H9 (cell line): ENCODE data around the gene ETV3L. TPM values are rescaled to one million over a fixed set of nuclear protein-coding genes. Genes with fewer than 3 reads are reported as not detected.

Experiments
- DNase-seq: peaks from one replicate; pipeline ENCODE4 v3.0.0-alpha.2; 2017
- H2AFZ ChIP-seq: one replicate; pipeline ENCODE4 v1.6.1; 2013; ENCODE audit warnings: mild to moderate bottlenecking, low read length, control low read depth, moderate library complexity
- H2AK5ac ChIP-seq: 2 replicates; pipeline ENCODE4 v1.6.1; 2013; ENCODE audit warnings: low read length, control low read depth, mixed read lengths; ENCODE audit not compliant: insufficient read length
- H2BK120ac ChIP-seq: one replicate; pipeline ENCODE4 v1.6.1; 2013; ENCODE audit warnings: low read depth, mild to moderate bottlenecking, low read length, control low read depth, inconsistent platforms; ENCODE audit not compliant: poor library complexity, severe bottlenecking
- H2BK12ac ChIP-seq: 2 replicates; pipeline ENCODE4 v1.6.1; 2013; ENCODE audit warnings: low read length, control low read depth, mixed read lengths, low read depth; ENCODE audit not compliant: insufficient read length
- H2BK15ac ChIP-seq: 2 replicates; pipeline ENCODE4 v1.6.1; 2013; ENCODE audit warnings: low read depth, low read length, control low read depth
- H2BK20ac ChIP-seq: one replicate; pipeline ENCODE4 v1.6.1; 2013; ENCODE audit warnings: low read depth, mild to moderate bottlenecking, low read length, control low read depth, inconsistent platforms; ENCODE audit not compliant: poor library complexity, severe bottlenecking
- H2BK5ac ChIP-seq: 2 replicates; pipeline ENCODE4 v1.6.1; 2013; ENCODE audit warnings: low read length, control low read depth, mixed read lengths; ENCODE audit not compliant: insufficient read length
- H3K14ac ChIP-seq: 2 replicates; pipeline ENCODE4 v1.6.1; 2013; ENCODE audit warnings: low read length, control low read depth; ENCODE audit not compliant: insufficient read depth
- H3K18ac ChIP-seq: 2 replicates; pipeline ENCODE4 v1.6.1; 2013; ENCODE audit warnings: low read depth, mild to moderate bottlenecking, mixed read lengths, low read length, control low read depth; ENCODE audit not compliant: insufficient read length
- H3K23ac ChIP-seq: 2 replicates; pipeline ENCODE4 v1.6.1; 2013; ENCODE audit warnings: low read length, control low read depth, mixed read lengths, low read depth; ENCODE audit not compliant: insufficient read length
- H3K23me2 ChIP-seq: 2 replicates; pipeline ENCODE4 v1.6.1; 2013; ENCODE audit warnings: low read depth, mild to moderate bottlenecking, mixed read lengths, low read length, control low read depth; ENCODE audit not compliant: insufficient read length, poor library complexity, severe bottlenecking
- H3K27ac ChIP-seq: 2 replicates; pipeline ENCODE4 v1.5.1; 2013; ENCODE audit warnings: low read length, control low read depth, mixed read lengths, low read depth; ENCODE audit not compliant: insufficient read length
- H3K27me3 ChIP-seq: 2 replicates; pipeline ENCODE4 v1.6.1; 2013; ENCODE audit warnings: low read length, control low read depth, inconsistent platforms; ENCODE audit not compliant: insufficient read depth
- H3K4ac ChIP-seq: 2 replicates; pipeline ENCODE4 v1.6.1; 2013; ENCODE audit warnings: low read depth, mild to moderate bottlenecking, control low read depth, inconsistent platforms, low read length, moderate library complexity
- H3K4me1 ChIP-seq: 2 replicates; pipeline ENCODE4 v1.6.1; 2013; ENCODE audit warnings: low read length, control low read depth, inconsistent platforms; ENCODE audit not compliant: insufficient read depth
- H3K4me2 ChIP-seq: 2 replicates; pipeline ENCODE4 v1.6.1; 2013; ENCODE audit warnings: low read length, control low read depth, mixed read lengths; ENCODE audit not compliant: insufficient read length, insufficient read depth
- H3K56ac ChIP-seq: 2 replicates; pipeline ENCODE4 v1.6.1; 2013; ENCODE audit warnings: low read depth, mild to moderate bottlenecking, mixed read lengths, low read length, control low read depth; ENCODE audit not compliant: insufficient read length
- H3K79me1 ChIP-seq: 2 replicates; pipeline ENCODE4 v1.6.1; 2013; ENCODE audit warnings: low read depth, mild to moderate bottlenecking, moderate library complexity, low read length, control low read depth, inconsistent platforms; ENCODE audit not compliant: insufficient read depth, poor library complexity, severe bottlenecking
- H3K79me2 ChIP-seq: 2 replicates; pipeline ENCODE4 v1.6.1; 2013; ENCODE audit warnings: low read length, control low read depth, inconsistent platforms; ENCODE audit not compliant: insufficient read depth
- H3K9ac ChIP-seq: 2 replicates; pipeline ENCODE4 v1.6.1; 2013; ENCODE audit warnings: low read length, control low read depth, mixed read lengths; ENCODE audit not compliant: insufficient read length; ENCODE audit errors: extremely low read depth
- H3K9me3 ChIP-seq: one replicate; pipeline ENCODE4 v1.6.1; 2013; ENCODE audit warnings: low read depth, low read length, inconsistent platforms; ENCODE audit not compliant: control insufficient read depth
- H3T11ph ChIP-seq: one replicate; pipeline ENCODE4 v1.6.1; 2013; ENCODE audit warnings: mild to moderate bottlenecking, low read length, control low read depth, inconsistent platforms
- H4K20me1 ChIP-seq: one replicate; pipeline ENCODE4 v1.6.1; 2013; ENCODE audit not compliant: control insufficient read depth, insufficient read length, insufficient read depth
- H4K5ac ChIP-seq: 2 replicates; pipeline ENCODE4 v1.6.1; 2013; ENCODE audit warnings: low read depth, mild to moderate bottlenecking, mixed read lengths, low read length, control low read depth; ENCODE audit not compliant: insufficient read length
- H4K8ac ChIP-seq: replicated peaks from 2 replicates; pipeline ENCODE4 v1.6.1; 2013; ENCODE audit warnings: low read length, control low read depth, mixed read lengths, low read depth; ENCODE audit not compliant: insufficient read length
- H4K91ac ChIP-seq: 2 replicates; pipeline ENCODE4 v1.6.1; 2013; ENCODE audit warnings: low read depth, mild to moderate bottlenecking, moderate library complexity, mixed read lengths, low read length, control low read depth; ENCODE audit not compliant: insufficient read length
- H3K27ac Mint-ChIP-seq, 3 experiments: 2 replicates in 2 of 3; 3 replicates in 1 of 3; pipeline ENCODE4 v1.8.0; 2020 to 2021; ENCODE audit warnings: mixed read lengths in 3 of 3, mild to moderate bottlenecking in 1 of 3, moderate library complexity in 1 of 3
- H3K27me3 Mint-ChIP-seq: 2 replicates; pipeline ENCODE4 v1.8.0; 2021; ENCODE audit warnings: low read depth, mild to moderate bottlenecking, moderate library complexity, mixed read lengths
- H3K36me3 Mint-ChIP-seq, 3 experiments: 2 replicates in 2 of 3; 3 replicates in 1 of 3; pipeline ENCODE4 v1.8.0; 2020 to 2021; ENCODE audit warnings: low read depth in 3 of 3, mixed read lengths in 3 of 3; ENCODE audit not compliant: insufficient read depth in 1 of 3
- H3K4me1 Mint-ChIP-seq, 2 experiments: 2 replicates each; pipeline ENCODE4 v1.8.0; 2020; ENCODE audit warnings: mixed read lengths in 2 of 2
- H3K4me3 Mint-ChIP-seq, 2 experiments: 2 replicates in 1 of 2; 3 replicates in 1 of 2; pipeline ENCODE4 v1.8.0; 2020 to 2021; ENCODE audit warnings: mild to moderate bottlenecking in 2 of 2, mixed read lengths in 2 of 2, moderate library complexity in 1 of 2
- H3K9me3 Mint-ChIP-seq, 2 experiments: 2 replicates in 1 of 2; 3 replicates in 1 of 2; pipeline ENCODE4 v1.8.0; 2020; ENCODE audit warnings: mild to moderate bottlenecking in 2 of 2, mixed read lengths in 2 of 2, moderate library complexity in 1 of 2
- WGBS: extraction: QIAGEN DNeasy Blood & Tissue Kit; methylation state at CpG from one replicate; pipeline ENCODE4 v1.1.7; 2013; ENCODE audit warnings: missing lambda C conversion rate, low lambda C conversion rate, mixed read lengths; ENCODE audit not compliant: insufficient read length; ENCODE audit errors: extremely low coverage; 5-methylcytosine and 5-hydroxymethylcytosine counted together
- total RNA-seq: library from RNA; stranded (reverse); gene quantifications from 2 replicates; pipeline ENCODE4 v1.2.1, GENCODE V29; 2021
- TF ChIP-seq, protein P1 (sequence below): fragments of 200-600 bp; sonication (generic); conservative IDR thresholded peaks from 3 replicates; pipeline ENCODE4 v1.8.0; 2021; ENCODE audit warnings: antibody characterized with exemption, mild to moderate bottlenecking

Gene ETV3L
- total RNA-seq, 1 experiment from 2014 or later, result 0.96 TPM

DNA sequence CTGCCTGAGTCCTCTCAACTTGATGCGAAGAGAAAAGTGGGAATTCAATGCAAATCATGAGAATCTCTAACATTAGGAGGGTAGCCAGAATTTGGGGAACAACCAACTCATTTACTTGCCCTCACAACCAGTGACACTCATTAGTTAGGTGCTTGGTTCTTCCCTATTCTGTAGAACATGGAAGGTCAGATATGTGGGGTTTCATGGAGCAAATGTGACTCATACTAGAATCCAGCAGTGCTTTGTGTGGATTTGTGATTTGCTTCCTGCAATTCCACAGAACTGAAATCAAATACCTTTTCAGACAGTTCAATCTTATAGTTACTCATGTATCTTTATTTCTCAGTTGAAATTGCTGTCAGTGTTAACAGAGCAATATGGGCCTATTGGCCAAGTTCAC, 45.5 kb upstream of the ETV3L start:
- Histone ChIP-seq H3K4me2 (no peak overlapping the region), H3K27ac (no peak overlapping the region), H4K5ac (no peak overlapping the region), H3K56ac (no peak overlapping the region), H4K91ac (no peak overlapping the region), H3K79me2 (no peaks in the 10 kb centered on the region), H2BK5ac (no peak overlapping the region), H3K9ac (no peak overlapping the region), H3K9me3 (no peaks in the 10 kb centered on the region), H3K14ac (no peak overlapping the region), H3K18ac (no peak overlapping the region), H2BK120ac (no peak overlapping the region), H4K8ac (no peak overlapping the region), H3T11ph (no peak overlapping the region), H3K79me1 (no peaks in the 10 kb centered on the region), H2AK5ac (no peak overlapping the region), H3K23ac (no peak overlapping the region), H4K20me1 (no peaks in the 10 kb centered on the region), H2BK15ac (no peak overlapping the region), H3K4ac (no peak overlapping the region), H2AFZ (no peak overlapping the region), H2BK20ac (no peak overlapping the region), H3K23me2 (no peaks in the 10 kb centered on the region), H3K4me1 (no peaks in the 10 kb centered on the region; the same call in 1 of the 2 replicates), H2BK12ac (no peak overlapping the region), H3K27me3 (peaks cover 3% of the 10 kb centered on the region; the same call in 1 of the 2 replicates)
- Mint-ChIP-seq H3K27me3 (no peaks in the 10 kb centered on the region; the same call in 1 of the 2 replicates), H3K4me3 (no peak overlapping the region), H3K36me3 (no peaks in the 10 kb centered on the region), H3K9me3 (no peaks in the 10 kb centered on the region), H3K27ac (no peak overlapping the region), H3K4me1 (peaks cover 25 to 33% of the 10 kb centered on the region in 2 experiments)
- TF ChIP-seq, protein P1, sequence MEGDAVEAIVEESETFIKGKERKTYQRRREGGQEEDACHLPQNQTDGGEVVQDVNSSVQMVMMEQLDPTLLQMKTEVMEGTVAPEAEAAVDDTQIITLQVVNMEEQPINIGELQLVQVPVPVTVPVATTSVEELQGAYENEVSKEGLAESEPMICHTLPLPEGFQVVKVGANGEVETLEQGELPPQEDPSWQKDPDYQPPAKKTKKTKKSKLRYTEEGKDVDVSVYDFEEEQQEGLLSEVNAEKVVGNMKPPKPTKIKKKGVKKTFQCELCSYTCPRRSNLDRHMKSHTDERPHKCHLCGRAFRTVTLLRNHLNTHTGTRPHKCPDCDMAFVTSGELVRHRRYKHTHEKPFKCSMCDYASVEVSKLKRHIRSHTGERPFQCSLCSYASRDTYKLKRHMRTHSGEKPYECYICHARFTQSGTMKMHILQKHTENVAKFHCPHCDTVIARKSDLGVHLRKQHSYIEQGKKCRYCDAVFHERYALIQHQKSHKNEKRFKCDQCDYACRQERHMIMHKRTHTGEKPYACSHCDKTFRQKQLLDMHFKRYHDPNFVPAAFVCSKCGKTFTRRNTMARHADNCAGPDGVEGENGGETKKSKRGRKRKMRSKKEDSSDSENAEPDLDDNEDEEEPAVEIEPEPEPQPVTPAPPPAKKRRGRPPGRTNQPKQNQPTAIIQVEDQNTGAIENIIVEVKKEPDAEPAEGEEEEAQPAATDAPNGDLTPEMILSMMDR, result no peak
- DNase-seq, result no peak
- WGBS, result no CpG with 5 or more reads among the region's 1 CpG
